Small intestine (tissue), 4 donors: Measurements from ENCODE around the gene HMGCR. TPM values are rescaled to one million over a fixed set of nuclear protein-coding genes. Genes with fewer than 3 reads are reported as not detected.

Experiments
- polyA plus RNA-seq, 4 donors: library from polyadenylated mRNA; stranded (reverse) in 3 of 4; unstranded in 1 of 4; fragments of 200-250 nt in 3 of 4; fragments of 120-200 nt in 1 of 4; gene quantifications; one replicate each; pipeline versions ENCODE4 v1.2.1 to v1.2.3, GENCODE V29; 2013
- donor health status: healthy with polysubstance abuse.
- donor health status: Bipolar disorder and iron deficiency.
- donor health status: healthy.

Gene HMGCR
- polyA plus RNA-seq, 4 donors: 3.8 to 54.3 (median 29.3) TPM

Other genes starting within 250 kb of the HMGCR start
- gene ANKRD31, start 100.3 kb upstream of the HMGCR start, polyA plus RNA-seq: under 1 TPM in 3 of 4 donors, not detected in 1; 0.06 to 0.27 (median 0.22) TPM
- 10 to 100 TPM; 15.1 to 45.6 (median 22.2) TPM for gene CERT1, start 174.4 kb downstream of the HMGCR start, polyA plus RNA-seq
- gene POLK, start 174.7 kb downstream of the HMGCR start, polyA plus RNA-seq: 10 to 100 TPM in 1 of 4 donors, 1 to 10 TPM in 3; 3.2 to 14.4 (median 4.6) TPM